GM12878 (cell line): ENCODE results near the gene LMTK2.

Source experiments
- SP1 ChIP-seq: IDR thresholded peaks from one replicate; pipeline ENCODE4 v1.6.1; 2011; ENCODE audit warnings: low read depth, low read length
- YY1 ChIP-seq: IDR thresholded peaks from 2 replicates; pipeline ENCODE4 v1.6.1; 2011; ENCODE audit warnings: low read depth, mild to moderate bottlenecking, low read length
- ZNF384 ChIP-seq: IDR thresholded peaks from 2 replicates; pipeline ENCODE4 v1.6.1; 2012; ENCODE audit warnings: low read depth, mild to moderate bottlenecking, low read length, improper control_type of control experiment, borderline replicate concordance
- ZSCAN29 ChIP-seq: fragments of 450-650 bp; IDR thresholded peaks from 2 replicates; pipeline ENCODE4 v1.6.1; 2017; ENCODE audit warnings: mild to moderate bottlenecking, moderate library complexity

- TF ChIP-seq SP1: no peak
- TF ChIP-seq ZNF384: no peak
- TF ChIP-seq YY1: no peak
- no peak for TF ChIP-seq ZSCAN29
Measured at GRCh38 chr7:98203964-98204605, 97.4 kb downstream of the LMTK2 start.
